GM18951 (cell line): ENCODE data around the gene MMP15.

Experiments used
- POLR2A ChIP-seq: IDR thresholded peaks from 4 replicates; pipeline ENCODE4 v1.6.1; 2011; ENCODE audit warnings: mild to moderate bottlenecking; ENCODE audit not compliant: insufficient read length, insufficient read depth; ENCODE audit errors: extremely low read depth
- in situ Hi-C: fragments of 300-500 bp; cut with MboI; formaldehyde crosslinking; loops from one replicate; pipeline ENCODE4 v1.12.0; 2022; ENCODE audit warnings: low sequenced_read_pairs, mixed read lengths, inconsistent platforms; ENCODE audit not compliant: unreplicated experiment

Gene MMP15

GRCh38 chr16:57999971-58000705 lies 25.4 kb upstream of the MMP15 start, which contains the start of gene ZNF319:
Gene ZNF319, minus strand, starts transcription at chr16:58000672. Its CDS starts 2,407 bp downstream, at chr16:57998265.
- TF ChIP-seq POLR2A, result no peak
- in situ Hi-C loops, result loop anchor here (25.0 kb wide), 2 partner anchors 287 to 487 kb away; partner anchors contain the start of gene PRSS54

- in situ Hi-C loops, result loop anchor here (25.0 kb wide), 2 partner anchors 286 to 486 kb away; partner anchors contain the start of gene PRSS54
- peak; percentile 92 for TF ChIP-seq POLR2A
Observed at GRCh38 chr16:58000706-58001676, 24.6 kb upstream of the MMP15 start, which contains the start of gene USB1. Gene USB1, plus strand, starts transcription at chr16:58001407. Its CDS starts 77 bp downstream, at chr16:58001484.

GRCh38 chr16:58001781-58002415 lies 23.7 kb upstream of the MMP15 start:
- in situ Hi-C loops, result loop anchor here (25.0 kb wide), 2 partner anchors 285 to 485 kb away; partner anchors contain the start of gene PRSS54
- TF ChIP-seq POLR2A, result no peak

GRCh38 chr16:58002416-58002800 lies 23.1 kb upstream of the MMP15 start:
- in situ Hi-C loops, result loop anchor here (25.0 kb wide), 2 partner anchors 285 to 485 kb away; partner anchors contain the start of gene PRSS54
- no peak for TF ChIP-seq POLR2A

- no peak for TF ChIP-seq POLR2A
- in situ Hi-C loops, result loop anchor here (25.0 kb wide), 2 partner anchors 284 to 484 kb away; partner anchors contain the start of gene PRSS54
Observed at GRCh38 chr16:58002936-58003335, 22.6 kb upstream of the MMP15 start.

- in situ Hi-C loops, result loop anchor here (25.0 kb wide), 2 partner anchors 283 to 483 kb away; partner anchors contain the start of gene PRSS54
Observed at GRCh38 chr16:58004736-58005135, 20.8 kb upstream of the MMP15 start.

GRCh38 chr16:58009856-58010416 lies 15.6 kb upstream of the MMP15 start:
- in situ Hi-C loops, result loop anchor here (25.0 kb wide), 2 partner anchors 277 to 477 kb away; partner anchors contain the start of gene PRSS54
- TF ChIP-seq POLR2A, result no peak

GRCh38 chr16:58010886-58011285 lies 14.7 kb upstream of the MMP15 start:
- in situ Hi-C loops, result loop anchor here (25.0 kb wide), 2 partner anchors 276 to 476 kb away; partner anchors contain the start of gene PRSS54
- TF ChIP-seq POLR2A, result no peak

- in situ Hi-C loops, result loop anchor here (25.0 kb wide), 2 partner anchors 276 to 476 kb away; partner anchors contain the start of gene PRSS54
- no peak for TF ChIP-seq POLR2A
Observed at GRCh38 chr16:58011652-58012051, 13.9 kb upstream of the MMP15 start.

- no peak for TF ChIP-seq POLR2A
- in situ Hi-C loops, result loop anchor here (25.0 kb wide), 2 partner anchors 275 to 475 kb away; partner anchors contain the start of gene PRSS54
Observed at GRCh38 chr16:58012481-58012880, 13.1 kb upstream of the MMP15 start.

- TF ChIP-seq POLR2A, result no peak
- in situ Hi-C loops, result loop anchor here (25.0 kb wide), 2 partner anchors 274 to 474 kb away; partner anchors contain the start of gene PRSS54
Observed at GRCh38 chr16:58013201-58013956, 12.2 kb upstream of the MMP15 start.

GRCh38 chr16:58016840-58017446 lies 8.6 kb upstream of the MMP15 start:
- no peak for TF ChIP-seq POLR2A
- in situ Hi-C loops, result loop anchor here (25.0 kb wide), 2 partner anchors 270 to 470 kb away; partner anchors contain the start of gene PRSS54
